HG02870 (cell line): ENCODE results near the gene SLC6A8.
"Not testable (repeated sequence)": the region's sequence is repeated elsewhere in the genome, so short reads cannot be mapped to it uniquely, and the experiment has no call there.

Source experiments
- ATAC-seq: cut with Tn5 transposase; IDR thresholded peaks from one replicate; pipeline ENCODE4 v1.9.1; 2021; ENCODE audit warnings: mild to moderate bottlenecking, moderate library complexity; ENCODE audit not compliant: unreplicated experiment

SLC6A8 gene

GRCh38 chrX:153670748-153671588 lies 16.8 kb upstream of the SLC6A8 start:
- ATAC-seq = no peak

DNA sequence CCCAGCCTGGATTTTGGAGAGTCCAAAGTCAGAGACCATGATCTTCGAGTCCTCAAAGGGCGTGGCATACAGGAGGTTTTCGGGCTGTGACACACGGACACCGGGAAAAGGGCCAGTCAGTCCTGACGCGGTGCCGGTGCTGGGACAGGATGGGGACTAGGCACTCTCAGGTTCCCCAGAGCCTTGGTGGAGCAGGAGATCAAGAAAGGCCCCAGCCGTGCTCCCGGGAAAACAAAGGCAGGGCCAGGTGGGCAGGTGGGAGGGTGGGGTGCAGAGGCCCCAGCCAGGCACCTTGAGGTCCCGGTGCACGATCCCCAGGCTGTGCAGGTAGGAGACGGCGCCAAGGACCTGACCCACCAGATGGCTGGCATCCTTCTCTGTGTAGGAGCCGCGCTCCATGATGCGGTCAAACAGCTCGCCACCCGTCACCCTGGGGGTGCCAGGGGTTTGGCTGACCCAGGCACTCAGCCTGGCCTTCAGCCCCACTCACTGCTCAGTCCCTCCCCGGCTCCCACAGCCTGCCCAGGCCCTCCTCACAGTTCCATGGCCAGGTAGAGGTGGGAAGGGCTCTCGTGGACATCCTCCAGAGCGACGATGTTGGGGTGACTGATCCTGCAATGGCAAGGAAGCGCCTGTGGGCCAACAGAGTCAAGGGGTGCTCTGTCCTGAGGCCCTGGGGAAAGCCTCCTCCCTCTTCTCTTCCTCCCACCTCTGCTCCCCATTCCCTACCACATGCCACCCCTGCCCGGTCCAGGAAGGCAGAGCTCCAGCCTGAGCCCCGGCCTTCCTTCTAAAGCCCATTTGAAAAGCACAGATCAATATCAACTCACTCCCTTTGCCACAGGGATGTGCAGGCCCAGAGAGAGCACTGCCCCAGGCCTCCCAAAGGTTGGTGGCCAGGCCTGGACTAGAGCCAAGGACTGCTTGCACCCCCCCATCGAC lies 15.9 kb upstream of the SLC6A8 start:
- no peak for ATAC-seq

- ATAC-seq = no peak
These were observed 14.9 kb upstream of the SLC6A8 start for GRCh38 chrX:153672531-153673427.

DNA sequence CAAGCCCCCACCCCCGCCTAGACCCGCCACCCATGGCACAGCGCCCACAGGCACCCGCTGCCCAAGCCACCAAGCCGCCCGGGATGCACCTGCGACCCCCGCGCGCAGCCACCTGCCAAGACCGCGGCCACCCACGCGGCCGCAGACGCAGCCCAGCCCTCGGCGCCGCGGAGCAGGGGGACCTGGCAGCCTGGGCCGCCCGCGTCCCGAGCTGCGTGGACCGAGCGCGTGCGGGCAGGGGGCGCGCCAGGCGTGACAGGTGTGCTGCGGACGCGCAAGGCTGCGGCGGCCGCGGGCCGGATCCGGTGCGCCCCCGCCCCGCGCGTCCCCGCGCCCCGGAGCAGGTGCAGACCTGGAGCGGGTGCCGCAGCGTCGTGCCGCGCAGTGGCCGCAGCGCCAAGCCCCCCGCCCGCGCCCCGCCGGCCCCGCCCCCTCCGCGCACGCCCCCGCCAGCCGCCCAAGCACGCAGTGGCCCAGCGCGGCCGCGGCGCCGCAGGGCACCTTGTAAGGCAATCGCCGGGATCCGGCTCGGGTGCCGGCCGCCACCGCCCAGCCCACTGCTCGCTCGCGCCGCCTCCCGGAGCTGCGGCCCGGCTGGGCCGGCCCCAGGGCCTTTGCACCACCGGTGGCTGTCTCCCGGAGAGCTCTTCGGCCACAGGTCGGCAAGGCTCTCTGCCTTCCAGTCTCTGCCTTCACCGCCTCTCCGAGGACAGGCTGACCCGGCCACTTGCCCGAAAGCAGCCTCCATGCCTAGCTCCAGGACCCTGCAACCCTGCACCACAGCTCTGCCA lies 14.1 kb upstream of the SLC6A8 start, which contains the start of gene PNCK:
TSS of gene PNCK (minus strand) at position 386 of the 791 bp plus-strand sequence. CDS start 737 bp downstream, outside the sequence.
- ATAC-seq = no peak

- ATAC-seq = no peak
These were observed 13.4 kb upstream of the SLC6A8 start for GRCh38 chrX:153674219-153674851.

GRCh38 chrX:153681175-153681574 lies 6.6 kb upstream of the SLC6A8 start:
- no peak for ATAC-seq

DNA sequence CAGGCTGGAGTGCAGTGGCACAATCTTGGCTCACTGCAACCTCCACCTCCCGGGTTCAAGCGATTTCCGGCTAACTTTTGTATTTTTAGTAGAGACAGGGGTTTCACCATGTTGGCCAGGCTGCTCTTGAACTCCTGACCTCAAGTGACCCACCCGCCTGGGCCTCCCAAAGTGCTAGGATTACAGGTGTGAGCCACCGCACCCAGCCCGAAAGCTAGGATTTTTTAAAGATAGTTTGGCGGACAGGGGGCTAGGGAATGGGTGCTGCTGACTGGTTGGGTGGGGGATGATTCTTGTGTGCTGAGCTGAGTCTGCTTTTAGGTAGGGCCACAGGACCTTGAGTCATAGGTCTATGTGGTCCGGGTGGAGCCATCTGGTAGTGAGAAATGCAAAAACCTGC lies 4.2 kb upstream of the SLC6A8 start:
- ATAC-seq = not testable (repeated sequence)

DNA sequence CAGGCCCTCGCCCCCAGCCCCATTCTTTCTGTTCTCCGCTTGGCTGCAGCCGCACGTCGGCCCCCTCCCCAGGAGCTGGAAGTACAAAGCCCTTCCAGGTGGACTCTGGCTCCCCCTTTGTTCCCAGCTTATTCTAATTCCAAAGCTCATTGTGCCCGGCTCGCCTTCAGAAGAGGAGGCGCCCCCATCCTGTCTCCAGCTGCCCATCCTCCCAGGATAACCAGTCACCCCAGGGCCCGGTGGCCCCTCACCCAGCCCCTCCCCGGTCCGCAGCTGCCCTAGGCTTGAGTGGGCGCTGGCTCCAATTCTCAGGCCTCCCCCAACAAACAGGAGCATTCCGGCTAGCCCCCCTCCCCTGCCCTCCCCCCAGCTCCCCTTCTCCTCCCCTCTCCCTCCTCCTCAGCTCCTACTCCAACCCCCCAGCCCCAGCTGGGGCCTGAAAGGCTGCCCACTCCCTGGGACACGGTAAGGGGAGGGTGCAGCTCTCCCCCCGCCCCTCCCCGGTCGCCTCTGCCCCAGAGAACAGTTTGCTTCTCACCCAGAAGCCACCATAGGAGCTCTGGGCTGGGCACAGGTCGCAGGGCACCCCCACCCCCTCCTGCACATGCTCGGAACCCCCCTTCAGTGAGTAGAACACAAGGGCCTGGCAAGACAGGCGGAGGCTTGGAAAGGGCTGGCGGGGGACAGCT lies 3.1 kb upstream of the SLC6A8 start:
- no peak for ATAC-seq

GRCh38 chrX:153685156-153685536 lies 2.6 kb upstream of the SLC6A8 start:
- ATAC-seq = no peak

- ATAC-seq = no peak
These were observed 1.7 kb upstream of the SLC6A8 start for GRCh38 chrX:153685751-153686696.

DNA sequence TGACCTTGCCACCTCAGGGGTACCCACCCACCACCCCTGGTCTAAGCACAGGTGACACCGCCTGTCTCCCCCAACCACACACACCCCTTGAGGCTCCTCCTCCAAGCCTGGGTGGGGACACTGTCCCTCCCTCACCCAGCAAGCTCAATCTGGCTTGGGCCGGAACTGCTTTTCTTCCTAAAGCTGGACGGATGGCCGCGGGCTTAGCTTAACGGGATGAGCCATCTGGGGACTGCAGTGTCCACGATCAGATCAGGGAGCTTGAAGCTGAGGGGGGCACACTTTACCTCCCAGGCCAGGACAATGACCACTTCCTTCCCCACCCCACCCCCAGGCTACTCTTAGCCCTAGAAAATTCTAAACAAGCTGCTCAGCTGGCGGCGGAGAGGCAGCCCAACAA lies 1.0 kb upstream of the SLC6A8 start:
- no peak for ATAC-seq

DNA sequence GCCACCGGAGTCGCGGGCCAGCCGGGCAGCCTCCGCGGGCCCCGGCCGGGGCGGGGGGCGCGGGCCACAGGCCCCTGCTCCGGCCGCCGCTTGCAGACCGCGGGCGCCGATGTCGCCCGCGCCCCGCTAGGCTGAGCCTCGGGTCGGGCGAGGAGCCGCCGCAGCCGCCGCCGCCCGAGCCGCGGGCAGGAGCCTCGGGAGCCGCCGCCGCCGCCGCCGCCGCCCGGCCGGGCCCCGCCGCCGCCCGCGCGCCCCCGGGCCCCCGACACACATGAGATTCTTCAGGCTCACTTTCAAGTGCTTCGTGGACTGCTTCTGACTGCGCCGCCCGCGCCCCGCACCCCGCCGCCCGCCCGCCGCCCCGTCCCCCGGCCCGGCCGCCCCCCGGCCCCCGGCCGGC lies 345 bp downstream of the SLC6A8 start:
- ATAC-seq = no peak

GRCh38 chrX:153688506-153688905 lies 780 bp downstream of the SLC6A8 start:
- ATAC-seq = no peak

DNA sequence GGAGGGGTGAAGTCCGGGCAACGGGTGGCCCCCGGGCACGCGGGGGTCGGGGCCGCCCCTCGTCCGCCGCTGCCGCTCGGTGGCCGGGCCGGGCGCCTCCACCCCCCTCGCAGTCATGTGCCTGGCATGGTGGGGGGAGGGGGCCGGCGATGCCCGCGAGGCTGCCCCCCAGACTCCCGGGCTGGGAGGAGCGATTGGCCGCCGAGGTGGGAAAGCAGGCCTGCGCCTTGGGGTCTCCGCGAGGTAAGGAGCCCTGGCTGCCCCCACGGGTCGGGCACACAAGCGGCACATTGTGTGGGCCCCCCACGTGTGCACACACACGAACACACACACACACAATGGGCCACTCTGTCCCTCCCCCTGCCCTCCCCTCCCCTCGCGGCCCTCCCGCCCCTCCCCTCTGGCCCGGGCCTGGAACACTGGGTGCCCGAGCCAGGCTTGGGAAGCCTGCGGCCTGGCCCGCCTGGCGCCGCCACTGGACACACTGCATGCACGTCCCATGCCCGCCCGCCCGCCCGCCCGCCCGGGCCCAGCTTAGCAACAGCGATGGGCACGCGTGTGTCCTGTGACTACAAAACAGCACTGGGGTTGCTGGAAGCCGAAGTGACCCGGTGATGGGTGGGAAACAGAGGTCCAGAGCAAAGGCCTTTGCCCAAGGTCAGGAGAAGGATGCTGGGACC lies 1.3 kb downstream of the SLC6A8 start:
- ATAC-seq = no peak

GRCh38 chrX:153689654-153690465 lies 2.1 kb downstream of the SLC6A8 start:
- no peak for ATAC-seq

DNA sequence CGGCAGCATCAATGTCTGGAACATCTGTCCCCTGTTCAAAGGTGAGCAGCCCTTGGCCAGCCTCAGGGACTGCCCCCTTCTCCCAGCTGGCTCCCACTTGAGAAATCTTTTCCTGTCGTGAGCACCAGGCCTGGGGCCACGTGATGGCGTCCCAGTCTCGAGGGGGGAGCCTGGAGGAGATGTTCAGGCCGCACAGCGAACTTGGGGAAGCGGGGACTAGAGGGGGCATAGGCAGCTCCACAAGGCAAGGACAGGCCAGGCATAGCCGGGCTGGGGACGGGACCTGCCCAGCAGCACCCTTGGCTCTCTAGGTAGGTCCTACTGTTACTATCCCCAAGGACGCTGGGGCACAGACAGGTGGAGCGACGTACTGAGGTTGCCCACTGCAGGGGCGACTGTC lies 2.7 kb downstream of the SLC6A8 start:
- no peak for ATAC-seq
